Measurements from ENCODE around the gene HAL. TPM values are rescaled to one million over a fixed set of nuclear protein-coding genes. Genes with fewer than 3 reads are reported as not detected.

HAL gene
- total and polyA plus RNA-seq, 10 of the 15 experiments (the other 5 are each of a cell fraction or from before 2014, with no cell fraction given), result 0.04 to 0.45 (median 0.13) TPM; not detected in 1

DNA sequence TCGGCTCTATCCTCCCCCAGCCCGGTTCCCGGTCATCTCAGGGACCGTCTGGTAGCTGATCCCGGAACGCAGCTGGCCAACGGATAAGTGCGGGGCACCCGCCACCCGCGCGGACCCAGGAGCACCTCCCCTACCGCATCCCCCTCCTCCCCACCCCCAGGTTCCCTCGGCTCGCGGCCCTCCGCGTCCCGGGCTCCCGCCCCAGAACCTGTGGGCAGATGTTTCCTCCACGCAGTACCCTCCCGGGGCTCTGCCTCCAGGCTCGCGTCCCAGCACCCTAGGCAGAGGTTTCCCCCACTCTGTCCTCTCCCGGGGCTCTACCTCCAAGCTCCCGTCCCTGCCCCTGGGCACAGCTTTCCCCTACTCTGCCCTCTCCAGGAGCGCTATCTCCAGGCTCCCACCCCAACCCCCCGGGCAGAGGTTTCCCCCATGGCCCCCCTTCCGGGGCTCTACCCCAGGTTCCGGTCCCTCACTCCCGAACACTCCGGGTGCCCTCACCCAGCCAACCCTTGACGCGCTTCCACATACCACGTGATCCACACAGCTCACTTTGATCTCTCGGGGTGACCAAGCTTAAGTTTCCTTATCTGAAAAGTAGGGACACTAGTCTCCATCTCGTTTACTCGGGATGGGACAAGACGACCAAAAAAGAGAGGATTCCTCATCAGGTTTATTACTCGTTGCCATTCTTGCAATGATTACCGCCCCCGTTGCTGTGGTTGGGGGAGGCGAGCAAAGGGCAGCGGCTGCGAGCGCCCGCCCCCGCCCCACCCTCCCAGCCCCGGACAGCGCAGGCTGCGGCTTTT lies 53.4 kb downstream of the HAL start, which contains the start of gene CCDC38 (continued):
- TF ChIP-seq, protein P1, sequence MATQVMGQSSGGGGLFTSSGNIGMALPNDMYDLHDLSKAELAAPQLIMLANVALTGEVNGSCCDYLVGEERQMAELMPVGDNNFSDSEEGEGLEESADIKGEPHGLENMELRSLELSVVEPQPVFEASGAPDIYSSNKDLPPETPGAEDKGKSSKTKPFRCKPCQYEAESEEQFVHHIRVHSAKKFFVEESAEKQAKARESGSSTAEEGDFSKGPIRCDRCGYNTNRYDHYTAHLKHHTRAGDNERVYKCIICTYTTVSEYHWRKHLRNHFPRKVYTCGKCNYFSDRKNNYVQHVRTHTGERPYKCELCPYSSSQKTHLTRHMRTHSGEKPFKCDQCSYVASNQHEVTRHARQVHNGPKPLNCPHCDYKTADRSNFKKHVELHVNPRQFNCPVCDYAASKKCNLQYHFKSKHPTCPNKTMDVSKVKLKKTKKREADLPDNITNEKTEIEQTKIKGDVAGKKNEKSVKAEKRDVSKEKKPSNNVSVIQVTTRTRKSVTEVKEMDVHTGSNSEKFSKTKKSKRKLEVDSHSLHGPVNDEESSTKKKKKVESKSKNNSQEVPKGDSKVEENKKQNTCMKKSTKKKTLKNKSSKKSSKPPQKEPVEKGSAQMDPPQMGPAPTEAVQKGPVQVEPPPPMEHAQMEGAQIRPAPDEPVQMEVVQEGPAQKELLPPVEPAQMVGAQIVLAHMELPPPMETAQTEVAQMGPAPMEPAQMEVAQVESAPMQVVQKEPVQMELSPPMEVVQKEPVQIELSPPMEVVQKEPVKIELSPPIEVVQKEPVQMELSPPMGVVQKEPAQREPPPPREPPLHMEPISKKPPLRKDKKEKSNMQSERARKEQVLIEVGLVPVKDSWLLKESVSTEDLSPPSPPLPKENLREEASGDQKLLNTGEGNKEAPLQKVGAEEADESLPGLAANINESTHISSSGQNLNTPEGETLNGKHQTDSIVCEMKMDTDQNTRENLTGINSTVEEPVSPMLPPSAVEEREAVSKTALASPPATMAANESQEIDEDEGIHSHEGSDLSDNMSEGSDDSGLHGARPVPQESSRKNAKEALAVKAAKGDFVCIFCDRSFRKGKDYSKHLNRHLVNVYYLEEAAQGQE (IDR thresholded peaks at IDR 0.05; ENCODE audit: low read depth, low read length), result no peak
- TF ChIP-seq, protein P2, sequence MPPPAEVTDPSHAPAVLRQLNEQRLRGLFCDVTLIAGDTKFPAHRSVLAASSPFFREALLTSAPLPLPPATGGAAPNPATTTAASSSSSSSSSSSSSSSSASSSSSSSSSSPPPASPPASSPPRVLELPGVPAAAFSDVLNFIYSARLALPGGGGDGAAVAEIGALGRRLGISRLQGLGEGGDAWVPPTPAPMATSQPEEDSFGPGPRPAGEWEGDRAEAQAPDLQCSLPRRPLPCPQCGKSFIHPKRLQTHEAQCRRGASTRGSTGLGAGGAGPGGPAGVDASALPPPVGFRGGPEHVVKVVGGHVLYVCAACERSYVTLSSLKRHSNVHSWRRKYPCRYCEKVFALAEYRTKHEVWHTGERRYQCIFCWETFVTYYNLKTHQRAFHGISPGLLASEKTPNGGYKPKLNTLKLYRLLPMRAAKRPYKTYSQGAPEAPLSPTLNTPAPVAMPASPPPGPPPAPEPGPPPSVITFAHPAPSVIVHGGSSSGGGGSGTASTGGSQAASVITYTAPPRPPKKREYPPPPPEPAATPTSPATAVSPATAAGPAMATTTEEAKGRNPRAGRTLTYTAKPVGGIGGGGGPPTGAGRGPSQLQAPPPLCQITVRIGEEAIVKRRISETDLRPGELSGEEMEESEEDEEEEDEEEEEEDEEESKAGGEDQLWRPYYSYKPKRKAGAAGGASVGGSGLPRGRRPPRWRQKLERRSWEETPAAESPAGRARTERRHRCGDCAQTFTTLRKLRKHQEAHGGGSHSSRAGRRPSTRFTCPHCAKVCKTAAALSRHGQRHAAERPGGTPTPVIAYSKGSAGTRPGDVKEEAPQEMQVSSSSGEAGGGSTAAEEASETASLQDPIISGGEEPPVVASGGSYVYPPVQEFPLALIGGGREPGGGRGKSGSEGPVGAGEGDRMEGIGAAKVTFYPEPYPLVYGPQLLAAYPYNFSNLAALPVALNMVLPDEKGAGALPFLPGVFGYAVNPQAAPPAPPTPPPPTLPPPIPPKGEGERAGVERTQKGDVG (CRISPR knock-in tag; IDR thresholded peaks at IDR 0.05), result no peak
- TF ChIP-seq, protein P3, sequence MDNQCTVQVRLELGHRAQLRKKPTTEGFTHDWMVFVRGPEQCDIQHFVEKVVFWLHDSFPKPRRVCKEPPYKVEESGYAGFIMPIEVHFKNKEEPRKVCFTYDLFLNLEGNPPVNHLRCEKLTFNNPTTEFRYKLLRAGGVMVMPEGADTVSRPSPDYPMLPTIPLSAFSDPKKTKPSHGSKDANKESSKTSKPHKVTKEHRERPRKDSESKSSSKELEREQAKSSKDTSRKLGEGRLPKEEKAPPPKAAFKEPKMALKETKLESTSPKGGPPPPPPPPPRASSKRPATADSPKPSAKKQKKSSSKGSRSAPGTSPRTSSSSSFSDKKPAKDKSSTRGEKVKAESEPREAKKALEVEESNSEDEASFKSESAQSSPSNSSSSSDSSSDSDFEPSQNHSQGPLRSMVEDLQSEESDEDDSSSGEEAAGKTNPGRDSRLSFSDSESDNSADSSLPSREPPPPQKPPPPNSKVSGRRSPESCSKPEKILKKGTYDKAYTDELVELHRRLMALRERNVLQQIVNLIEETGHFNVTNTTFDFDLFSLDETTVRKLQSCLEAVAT (IDR thresholded peaks at IDR 0.05), result peak; percentile 35; the same call in 1 of the 2 replicates
- TF ChIP-seq WRNIP1 (IDR thresholded peaks at IDR 0.05; ENCODE audit: borderline replicate concordance, low read depth, low read length) (no peak), CBX3 (IDR thresholded peaks at IDR 0.05; ENCODE audit: borderline replicate concordance, low read depth) (no peak), FOS (IDR thresholded peaks at IDR 0.05; ENCODE audit: borderline replicate concordance, extremely low read depth, insufficient read length) (no peak), JUNB (IDR thresholded peaks at IDR 0.05) (no peak), CBFB (IDR thresholded peaks at IDR 0.05; ENCODE audit: low read depth) (no peak)
- TF ChIP-seq, protein P4, sequence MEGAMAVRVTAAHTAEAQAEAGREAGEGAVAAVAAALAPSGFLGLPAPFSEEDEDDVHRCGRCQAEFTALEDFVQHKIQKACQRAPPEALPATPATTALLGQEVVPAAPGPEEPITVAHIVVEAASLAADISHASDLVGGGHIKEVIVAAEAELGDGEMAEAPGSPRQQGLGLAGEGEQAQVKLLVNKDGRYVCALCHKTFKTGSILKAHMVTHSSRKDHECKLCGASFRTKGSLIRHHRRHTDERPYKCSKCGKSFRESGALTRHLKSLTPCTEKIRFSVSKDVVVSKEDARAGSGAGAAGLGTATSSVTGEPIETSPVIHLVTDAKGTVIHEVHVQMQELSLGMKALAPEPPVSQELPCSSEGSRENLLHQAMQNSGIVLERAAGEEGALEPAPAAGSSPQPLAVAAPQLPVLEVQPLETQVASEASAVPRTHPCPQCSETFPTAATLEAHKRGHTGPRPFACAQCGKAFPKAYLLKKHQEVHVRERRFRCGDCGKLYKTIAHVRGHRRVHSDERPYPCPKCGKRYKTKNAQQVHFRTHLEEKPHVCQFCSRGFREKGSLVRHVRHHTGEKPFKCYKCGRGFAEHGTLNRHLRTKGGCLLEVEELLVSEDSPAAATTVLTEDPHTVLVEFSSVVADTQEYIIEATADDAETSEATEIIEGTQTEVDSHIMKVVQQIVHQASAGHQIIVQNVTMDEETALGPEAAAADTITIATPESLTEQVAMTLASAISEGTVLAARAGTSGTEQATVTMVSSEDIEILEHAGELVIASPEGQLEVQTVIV (IDR thresholded peaks at IDR 0.05; ENCODE audit: borderline replicate concordance, partially characterized antibody), result no peak
- TF ChIP-seq, protein P5, sequence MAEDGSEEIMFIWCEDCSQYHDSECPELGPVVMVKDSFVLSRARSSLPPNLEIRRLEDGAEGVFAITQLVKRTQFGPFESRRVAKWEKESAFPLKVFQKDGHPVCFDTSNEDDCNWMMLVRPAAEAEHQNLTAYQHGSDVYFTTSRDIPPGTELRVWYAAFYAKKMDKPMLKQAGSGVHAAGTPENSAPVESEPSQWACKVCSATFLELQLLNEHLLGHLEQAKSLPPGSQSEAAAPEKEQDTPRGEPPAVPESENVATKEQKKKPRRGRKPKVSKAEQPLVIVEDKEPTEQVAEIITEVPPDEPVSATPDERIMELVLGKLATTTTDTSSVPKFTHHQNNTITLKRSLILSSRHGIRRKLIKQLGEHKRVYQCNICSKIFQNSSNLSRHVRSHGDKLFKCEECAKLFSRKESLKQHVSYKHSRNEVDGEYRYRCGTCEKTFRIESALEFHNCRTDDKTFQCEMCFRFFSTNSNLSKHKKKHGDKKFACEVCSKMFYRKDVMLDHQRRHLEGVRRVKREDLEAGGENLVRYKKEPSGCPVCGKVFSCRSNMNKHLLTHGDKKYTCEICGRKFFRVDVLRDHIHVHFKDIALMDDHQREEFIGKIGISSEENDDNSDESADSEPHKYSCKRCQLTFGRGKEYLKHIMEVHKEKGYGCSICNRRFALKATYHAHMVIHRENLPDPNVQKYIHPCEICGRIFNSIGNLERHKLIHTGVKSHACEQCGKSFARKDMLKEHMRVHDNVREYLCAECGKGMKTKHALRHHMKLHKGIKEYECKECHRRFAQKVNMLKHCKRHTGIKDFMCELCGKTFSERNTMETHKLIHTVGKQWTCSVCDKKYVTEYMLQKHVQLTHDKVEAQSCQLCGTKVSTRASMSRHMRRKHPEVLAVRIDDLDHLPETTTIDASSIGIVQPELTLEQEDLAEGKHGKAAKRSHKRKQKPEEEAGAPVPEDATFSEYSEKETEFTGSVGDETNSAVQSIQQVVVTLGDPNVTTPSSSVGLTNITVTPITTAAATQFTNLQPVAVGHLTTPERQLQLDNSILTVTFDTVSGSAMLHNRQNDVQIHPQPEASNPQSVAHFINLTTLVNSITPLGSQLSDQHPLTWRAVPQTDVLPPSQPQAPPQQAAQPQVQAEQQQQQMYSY (CRISPR knock-in tag; IDR thresholded peaks at IDR 0.05), result no peak
- TF ChIP-seq, protein P6, sequence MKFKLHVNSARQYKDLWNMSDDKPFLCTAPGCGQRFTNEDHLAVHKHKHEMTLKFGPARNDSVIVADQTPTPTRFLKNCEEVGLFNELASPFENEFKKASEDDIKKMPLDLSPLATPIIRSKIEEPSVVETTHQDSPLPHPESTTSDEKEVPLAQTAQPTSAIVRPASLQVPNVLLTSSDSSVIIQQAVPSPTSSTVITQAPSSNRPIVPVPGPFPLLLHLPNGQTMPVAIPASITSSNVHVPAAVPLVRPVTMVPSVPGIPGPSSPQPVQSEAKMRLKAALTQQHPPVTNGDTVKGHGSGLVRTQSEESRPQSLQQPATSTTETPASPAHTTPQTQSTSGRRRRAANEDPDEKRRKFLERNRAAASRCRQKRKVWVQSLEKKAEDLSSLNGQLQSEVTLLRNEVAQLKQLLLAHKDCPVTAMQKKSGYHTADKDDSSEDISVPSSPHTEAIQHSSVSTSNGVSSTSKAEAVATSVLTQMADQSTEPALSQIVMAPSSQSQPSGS (IDR thresholded peaks at IDR 0.05; ENCODE audit: low read length), result no peak

All from GM12878 (cell line).